Caco-2 (cell line): ENCODE data around the gene CEACAM16. TPM values are rescaled to one million over a fixed set of nuclear protein-coding genes. Genes with fewer than 3 reads are reported as not detected.

Source experiments
- BruUV-seq: library from RNA; stranded (reverse); fragments of 400-500 nt; replicated peaks from 2 replicates; lab custom pipeline; 2021; lab: Mats Ljungman, UMichigan
- CTCF ChIA-PET: fragments of 300-600 bp; sonication (Branson Sonifier 250); formaldehyde crosslinking; loops from one replicate; lab custom pipeline; 2022; ENCODE audit warnings: antibody characterized with exemption; lab: Charles Lee
- POLR2A ChIA-PET: fragments of 300-600 bp; sonication (Branson Sonifier 250); formaldehyde crosslinking; loops from one replicate; lab custom pipeline; 2022; ENCODE audit warnings: antibody characterized with exemption; lab: Charles Lee
- DNase-seq, 2 experiments: peaks; one replicate each; pipeline versions ENCODE4 v3.0.0 to v3.0.0-alpha.2; 2020 to 2022
- H3K27me3 ChIP-seq: replicated peaks from 2 replicates; pipeline ENCODE4 v1.6.0; 2011; ENCODE audit warnings: low read length; ENCODE audit not compliant: control insufficient read depth, insufficient read depth
- H3K36me3 ChIP-seq: 2 replicates; pipeline ENCODE4 v1.5.1; 2011; ENCODE audit warnings: low read length; ENCODE audit not compliant: control insufficient read depth, insufficient read depth
- H3K4me1 ChIP-seq: fragments of 250-450 bp; sonication (Bioruptor Pico); 2 replicates; pipeline ENCODE4 v1.5.1; 2020; ENCODE audit warnings: mild to moderate bottlenecking
- H3K4me3 ChIP-seq: 2 replicates; pipeline ENCODE4 v1.5.1; 2011; ENCODE audit warnings: low read depth, mild to moderate bottlenecking, control low read depth, low read length
- H3K9me3 ChIP-seq: fragments of 250-450 bp; sonication (Bioruptor Pico); 2 replicates; pipeline ENCODE4 v1.5.1; 2020; ENCODE audit warnings: mild to moderate bottlenecking, moderate library complexity
- H3K27ac Mint-ChIP-seq: one replicate; pipeline ENCODE4 v1.8.0; 2022; ENCODE audit warnings: mixed read lengths; ENCODE audit not compliant: unreplicated experiment
- H3K27me3 Mint-ChIP-seq: one replicate; pipeline ENCODE4 v1.8.0; 2022; ENCODE audit warnings: mixed read lengths; ENCODE audit not compliant: insufficient read depth, unreplicated experiment
- H3K36me3 Mint-ChIP-seq: one replicate; pipeline ENCODE4 v1.8.0; 2022; ENCODE audit warnings: mild to moderate bottlenecking, mixed read lengths; ENCODE audit not compliant: insufficient read depth, unreplicated experiment
- H3K4me1 Mint-ChIP-seq: one replicate; pipeline ENCODE4 v1.8.0; 2022; ENCODE audit warnings: low read depth, mixed read lengths; ENCODE audit not compliant: unreplicated experiment
- H3K4me3 Mint-ChIP-seq: one replicate; pipeline ENCODE4 v1.8.0; 2022; ENCODE audit warnings: mild to moderate bottlenecking, moderate library complexity, mixed read lengths; ENCODE audit not compliant: unreplicated experiment
- H3K9me3 Mint-ChIP-seq: one replicate; pipeline ENCODE4 v1.8.0; 2022; ENCODE audit warnings: mixed read lengths; ENCODE audit not compliant: unreplicated experiment
- CTCF ChIP-seq, 2 experiments: fragments of 200-600 bp in 1 of 2; IDR thresholded peaks; 1 replicate in 1 of 2; 2 replicates in 1 of 2; pipeline versions ENCODE4 v1.5.1 to v1.8.0; 2011 to 2022; ENCODE audit warnings: antibody characterized with exemption in 1 of 2, control low read depth in 1 of 2, inconsistent platforms in 1 of 2, low read depth in 1 of 2, low read length in 1 of 2, mild to moderate bottlenecking in 1 of 2, moderate library complexity in 1 of 2; ENCODE audit not compliant: insufficient read depth in 1 of 2, severe bottlenecking in 1 of 2, unreplicated experiment in 1 of 2
- intact Hi-C: fragments of 100-400 bp; cut with micrococcal nuclease; formaldehyde crosslinking; loops from one replicate; pipeline ENCODE4 v1.10.0; 2022; ENCODE audit not compliant: unreplicated experiment
- total RNA-seq: library from RNA; stranded (reverse); gene quantifications from 2 replicates; pipeline ENCODE4 v1.2.3, GENCODE V29; 2022

CEACAM16 gene
- total RNA-seq, 1 experiment from 2014 or later: not detected

- H3K27me3 Mint-ChIP-seq: no peaks in the 10 kb centered on the region
- H3K4me3 ChIP-seq: no peak overlapping the region
- no peaks in the 10 kb centered on the region for H3K9me3 Mint-ChIP-seq
- no peaks in the 10 kb centered on the region for H3K27me3 ChIP-seq
- CTCF ChIA-PET: interaction anchor here (0.6 to 5.7 kb wide), 12 partner anchors 28 to 190 kb away, joined by 3 to 46 read pairs (median 6); partner anchors contain the start of genes CBLC and NECTIN2
- POLR2A ChIA-PET: interaction anchor here (0.6 to 0.9 kb wide), 2 partner anchors 81 to 156 kb away, joined by 3 to 6 read pairs; no protein-coding TSS in a partner anchor
- H3K27ac Mint-ChIP-seq: peak overlapping the region; percentile 5
- peaks cover 33% of the 10 kb centered on the region for H3K4me1 ChIP-seq
- BruUV-seq: no TSS peak
- no peaks in the 10 kb centered on the region; the same call in 1 of the 2 replicates for H3K36me3 ChIP-seq
- TF ChIP-seq CTCF (IDR thresholded peaks at IDR 0.05; ENCODE audit: insufficient read depth in 1 of 2, low read depth in 1 of 2, low read length in 1 of 2, severe bottlenecking in 1 of 2, unreplicated experiment in 1 of 2): peak; percentile 97 to 99
- H3K4me1 Mint-ChIP-seq: peaks cover 27% of the 10 kb centered on the region
- peaks cover 3% of the 10 kb centered on the region for H3K36me3 Mint-ChIP-seq
- peaks cover 3% of the 10 kb centered on the region; the same call in 1 of the 2 replicates for H3K9me3 ChIP-seq
- peak; percentile 85 to 89 for DNase-seq
- peak overlapping the region; percentile 7 for H3K4me3 Mint-ChIP-seq
- intact Hi-C loops: loop anchor here (1.0 to 10.0 kb wide), 3 partner anchors 35 to 155 kb away; partner anchors contain the start of gene NECTIN2
Observed at GRCh38 chr19:44689290-44690130, 9.4 kb upstream of the CEACAM16 start.

- H3K36me3 Mint-ChIP-seq: peaks cover 9% of the 10 kb centered on the region
- peak overlapping the region; percentile 5 for H3K27ac Mint-ChIP-seq
- no TSS peak for BruUV-seq
- no peak for TF ChIP-seq CTCF (IDR thresholded peaks at IDR 0.05; ENCODE audit: insufficient read depth in 1 of 2, low read depth in 1 of 2, low read length in 1 of 2, severe bottlenecking in 1 of 2, unreplicated experiment in 1 of 2)
- ChIA-PET POLR2A (interaction anchor here (0.6 to 0.9 kb wide), 2 partner anchors 81 to 156 kb away, joined by 3 to 6 read pairs; no protein-coding TSS in a partner anchor), CTCF (interaction anchor here (0.6 to 5.7 kb wide), 6 partner anchors 35 to 119 kb away, joined by 5 to 46 read pairs (median 10); no protein-coding TSS in a partner anchor)
- no peak overlapping the region for H3K4me3 ChIP-seq
- peaks cover 26% of the 10 kb centered on the region for H3K4me1 Mint-ChIP-seq
- no peaks in the 10 kb centered on the region for H3K27me3 Mint-ChIP-seq
- H3K36me3 ChIP-seq: no peaks in the 10 kb centered on the region; the same call in 1 of the 2 replicates
- DNase-seq: no peak
- H3K9me3 ChIP-seq: peaks cover 4% of the 10 kb centered on the region; the same call in 1 of the 2 replicates
- no peaks in the 10 kb centered on the region for H3K27me3 ChIP-seq
- intact Hi-C loops: loop anchor here (10.0 kb wide), 1 partner anchor 155 kb away; the partner anchor contains the start of gene NECTIN2
- H3K9me3 Mint-ChIP-seq: no peaks in the 10 kb centered on the region
- peaks cover 39% of the 10 kb centered on the region for H3K4me1 ChIP-seq
- H3K4me3 Mint-ChIP-seq: no peak overlapping the region
Observed at GRCh38 chr19:44690131-44690440, 8.9 kb upstream of the CEACAM16 start.

DNA sequence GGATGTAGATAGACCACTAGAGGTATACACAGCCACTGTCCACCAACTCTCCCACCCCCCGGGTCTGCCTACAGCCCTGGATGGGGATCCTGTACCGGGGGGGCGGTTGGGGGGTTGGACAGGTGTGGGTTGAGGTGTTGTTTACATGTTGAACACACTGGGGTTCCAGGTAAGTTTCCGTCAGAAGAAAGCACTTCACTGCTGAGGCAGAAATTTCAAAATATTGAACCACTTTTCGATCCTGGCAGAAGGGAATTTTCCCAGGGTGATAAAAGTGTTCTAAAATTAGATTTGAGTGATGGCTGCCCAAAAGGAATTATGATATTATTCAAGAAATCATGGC lies 6.6 kb upstream of the CEACAM16 start:
- no peak overlapping the region for H3K4me3 ChIP-seq
- Mint-ChIP-seq H3K36me3 (peaks cover 20% of the 10 kb centered on the region), H3K4me1 (peaks cover 40% of the 10 kb centered on the region), H3K27me3 (no peaks in the 10 kb centered on the region), H3K4me3 (no peak overlapping the region), H3K27ac (peak overlapping the region; percentile 15), H3K9me3 (peaks cover 8% of the 10 kb centered on the region)
- no TSS peak for BruUV-seq
- no peaks in the 10 kb centered on the region for H3K27me3 ChIP-seq
- intact Hi-C loops: loop anchor here (10.0 kb wide), 1 partner anchor 152 kb away; the partner anchor contains the start of gene NECTIN2
- TF ChIP-seq CTCF (IDR thresholded peaks at IDR 0.05; ENCODE audit: insufficient read depth in 1 of 2, low read depth in 1 of 2, low read length in 1 of 2, severe bottlenecking in 1 of 2, unreplicated experiment in 1 of 2): no peak
- H3K36me3 ChIP-seq: no peaks in the 10 kb centered on the region
- CTCF ChIA-PET: interaction anchor here (5.7 kb wide), 1 partner anchor 79 kb away, joined by 46 read pairs; no protein-coding TSS in a partner anchor
- peaks cover 4% of the 10 kb centered on the region; the same call in 1 of the 2 replicates for H3K9me3 ChIP-seq
- DNase-seq: no peak
- POLR2A ChIA-PET: no interaction called here
- peaks cover 57% of the 10 kb centered on the region for H3K4me1 ChIP-seq
